C1 segment of cervical spinal cord (tissue), 14 donors: Measurements from ENCODE around the gene CNOT6.
A peak's percentile ranks its signal among the peaks of the same experiment; 100 is the strongest.
"Not testable (repeated sequence)": the region's sequence is repeated elsewhere in the genome, so short reads cannot be mapped to it uniquely, and the experiment has no call there.

ENCODE experiments used
- DNase-seq, 14 donors: peaks; one replicate each; lab custom pipeline; 2025; lab: John Stamatoyannopoulos, UW

The CNOT6 gene

DNA sequence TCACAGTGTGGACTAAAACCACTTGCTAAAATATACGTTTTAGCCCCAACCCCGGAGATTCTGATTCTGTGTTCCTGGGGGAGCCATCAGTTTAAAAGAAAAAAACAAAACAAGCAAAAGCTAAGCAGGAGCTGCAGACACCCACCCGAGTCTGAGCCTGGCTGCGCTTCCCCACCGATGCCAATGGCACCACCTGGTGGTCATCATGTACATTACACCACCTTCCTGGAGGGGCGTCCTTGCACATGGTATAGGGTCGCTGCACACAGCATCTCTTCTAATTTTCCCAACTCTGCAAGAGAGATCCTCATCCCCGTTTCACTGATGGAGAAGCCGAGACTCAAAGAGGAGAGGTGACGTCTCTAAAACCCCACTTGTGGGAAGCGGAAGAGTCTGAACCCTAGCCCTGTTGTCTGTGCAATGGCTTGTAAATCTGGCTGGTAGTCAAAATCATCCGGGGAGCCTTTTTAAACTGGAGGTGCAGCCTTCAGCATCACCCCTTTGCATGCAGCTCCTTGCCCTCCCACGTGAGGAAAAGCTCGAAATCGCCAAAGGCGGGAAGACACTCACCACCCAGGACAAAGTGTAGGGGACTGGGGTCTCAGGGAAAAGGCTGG lies 23.1 kb upstream of the CNOT6 start:
- peak in 12 of 14 donors; percentile 8 to 51 (median 18) for DNase-seq

DNA sequence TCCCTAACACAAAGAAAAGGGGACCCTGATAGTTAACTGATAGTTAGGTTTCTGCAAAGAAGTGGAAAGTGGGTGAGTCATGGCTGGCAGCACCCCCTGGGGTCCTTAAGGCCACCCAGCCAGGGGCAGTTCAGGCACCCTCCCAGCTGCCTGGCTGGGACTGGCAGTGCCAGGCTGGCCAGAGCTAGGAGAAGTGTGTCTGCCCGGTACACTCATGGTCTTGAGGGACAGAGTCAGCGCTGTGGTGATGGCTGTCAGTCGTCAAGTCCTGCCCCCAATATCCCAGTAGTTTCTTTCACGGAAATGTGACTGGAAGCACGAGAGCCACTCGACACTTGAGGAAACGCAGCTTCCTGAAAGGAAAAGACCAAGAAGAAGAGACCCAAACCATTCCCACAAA lies 22.3 kb upstream of the CNOT6 start:
- DNase-seq, result peak in 1 of 14 donors; percentile 47

DNA sequence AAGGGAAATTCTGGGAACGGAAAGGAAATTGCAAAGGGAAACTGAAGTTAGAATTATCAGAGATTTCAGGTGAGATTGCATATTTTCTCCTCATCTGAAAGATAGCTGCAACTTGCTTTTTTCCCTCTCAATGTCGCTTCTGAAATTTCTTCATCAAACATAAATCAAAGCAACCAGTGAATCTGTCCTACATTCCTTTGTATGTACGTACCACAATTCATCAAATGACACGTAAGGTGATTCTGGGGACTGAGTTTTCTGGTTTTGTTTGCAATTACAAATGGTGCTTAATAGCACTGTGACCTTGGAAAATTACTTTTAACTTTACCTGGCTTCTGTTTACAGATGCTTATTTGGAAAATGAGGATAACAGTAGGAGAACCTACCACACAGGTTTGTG lies 21.9 kb upstream of the CNOT6 start:
- no peak for DNase-seq

DNA sequence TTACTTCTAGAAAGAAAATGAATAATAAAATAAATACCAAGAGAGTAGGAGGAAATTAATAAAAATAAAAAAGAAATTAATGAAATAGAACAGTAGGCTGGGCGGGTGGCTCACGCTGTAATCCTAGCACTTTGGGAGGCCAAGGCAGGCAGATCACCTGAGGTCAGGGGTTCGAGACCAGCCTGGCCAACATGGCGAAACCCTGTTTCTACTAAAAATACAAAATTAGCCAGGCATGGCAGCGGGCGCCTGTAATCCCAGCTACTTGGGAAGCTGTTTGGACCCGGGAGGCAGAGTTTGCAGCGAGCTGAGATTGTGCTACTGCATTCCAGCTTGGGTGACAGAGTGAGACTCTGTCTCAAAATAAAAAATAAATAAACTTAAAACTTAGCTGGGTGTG lies 20.8 kb upstream of the CNOT6 start:
- DNase-seq, result not testable (repeated sequence)

DNA sequence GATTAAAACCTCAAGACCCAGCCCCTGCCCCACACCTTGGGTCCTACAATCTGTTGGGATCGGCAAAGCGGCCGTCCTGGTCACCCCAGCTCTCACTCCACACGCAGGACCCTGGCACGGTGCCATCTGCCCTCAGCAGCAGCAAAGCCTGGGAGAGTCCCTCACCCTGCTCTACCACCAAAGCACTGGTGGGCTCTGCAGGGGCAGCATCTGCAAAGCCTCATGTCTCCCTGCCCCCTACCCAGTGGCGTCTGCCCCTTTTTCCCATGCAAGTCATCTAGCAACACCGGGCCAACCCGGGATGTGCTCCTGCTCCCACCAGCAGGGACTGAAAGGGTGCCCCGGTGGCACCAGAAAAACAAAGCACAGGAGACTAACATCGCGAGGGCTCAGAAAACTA lies 19.6 kb upstream of the CNOT6 start:
- no peak for DNase-seq

DNA sequence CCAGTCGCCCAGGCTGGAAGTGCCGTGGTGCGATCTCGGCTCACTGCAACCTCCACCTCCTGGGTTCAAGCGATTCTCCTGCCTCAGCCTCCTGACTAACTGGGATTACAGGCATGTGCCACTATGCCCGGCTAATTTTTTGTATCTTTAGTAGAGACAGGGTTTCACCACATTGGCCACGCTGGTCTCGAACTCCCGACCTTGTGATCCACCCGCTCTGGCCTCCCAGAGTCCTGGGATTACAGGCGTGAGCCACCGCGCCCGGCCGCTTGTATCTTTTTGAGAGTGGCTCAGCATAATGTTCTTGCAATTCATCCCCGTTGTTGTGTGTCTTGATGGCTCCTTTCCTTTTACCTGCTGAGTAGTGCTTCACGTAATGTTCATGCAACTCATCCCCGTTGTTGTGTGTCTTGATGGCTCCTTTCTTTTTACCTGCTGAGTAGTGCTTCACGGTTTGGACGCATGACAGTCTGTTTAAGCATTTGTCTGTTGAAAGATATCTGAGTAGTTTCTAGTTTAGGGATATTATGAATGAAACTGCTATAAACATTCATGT lies 18.1 kb upstream of the CNOT6 start:
- not testable (repeated sequence) for DNase-seq

DNA sequence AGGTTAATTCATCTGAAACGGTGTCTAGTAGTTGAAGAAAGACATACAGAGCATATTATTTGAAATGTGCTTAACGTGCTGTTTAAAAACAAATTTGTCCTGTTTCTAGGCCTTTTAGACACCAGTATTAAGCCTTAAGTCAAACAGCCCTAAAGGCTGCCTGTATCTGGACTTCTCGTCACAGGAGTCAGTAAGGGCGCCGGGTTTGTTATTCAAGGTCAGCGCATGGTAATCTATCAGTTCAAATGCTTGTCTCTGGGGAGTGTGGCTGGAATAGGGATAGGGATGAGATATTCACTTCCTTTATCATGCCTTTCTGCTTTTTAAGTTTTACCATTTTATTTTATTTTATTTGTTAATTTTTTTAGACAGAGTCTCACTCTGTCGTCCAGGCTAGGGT lies 9.4 kb upstream of the CNOT6 start:
- no peak for DNase-seq

DNA sequence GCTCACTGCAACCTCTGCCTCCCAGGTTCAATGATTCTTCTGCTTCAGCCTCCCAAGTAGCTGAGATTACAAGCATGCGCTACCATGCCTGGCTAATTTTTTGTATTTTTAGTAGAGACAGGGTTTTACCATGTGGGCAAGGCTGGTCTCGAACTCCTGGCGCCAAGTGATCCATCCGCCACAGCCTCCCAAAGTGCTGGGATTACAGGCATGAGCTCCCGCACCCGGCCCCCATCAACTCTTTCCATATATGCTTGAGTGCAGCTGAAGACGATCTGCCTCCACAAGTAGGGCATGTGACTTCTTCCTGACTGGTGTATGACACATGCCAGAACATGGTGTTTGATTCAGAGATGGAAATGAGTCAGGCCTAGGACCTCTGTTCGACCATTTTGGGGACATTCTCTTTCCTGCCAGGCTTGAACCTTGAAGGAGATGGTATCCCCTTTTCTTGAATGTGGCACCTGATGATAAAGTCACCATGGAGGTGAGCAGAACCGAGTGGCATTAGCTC lies 7.5 kb upstream of the CNOT6 start:
- DNase-seq, result no peak

DNA sequence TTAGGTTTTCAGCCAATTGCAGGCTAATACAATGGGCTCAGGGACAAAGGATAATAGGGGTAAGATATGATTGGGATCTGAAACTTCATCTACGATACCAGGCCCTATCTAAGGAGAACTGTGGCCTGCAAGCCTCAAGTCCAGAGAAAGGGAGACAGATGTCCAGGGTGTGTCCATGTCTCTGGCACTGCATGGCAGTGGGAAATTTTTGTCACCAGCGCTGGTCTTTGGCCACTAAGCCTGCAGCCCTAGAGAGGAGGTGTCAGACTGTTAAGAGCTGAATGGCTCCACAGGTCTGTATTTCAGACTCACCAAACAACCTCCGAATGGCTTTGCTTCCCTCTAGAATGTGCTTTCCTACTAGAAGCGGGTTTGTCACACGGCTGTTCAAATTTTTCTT lies 6.6 kb upstream of the CNOT6 start:
- DNase-seq, result no peak

DNA sequence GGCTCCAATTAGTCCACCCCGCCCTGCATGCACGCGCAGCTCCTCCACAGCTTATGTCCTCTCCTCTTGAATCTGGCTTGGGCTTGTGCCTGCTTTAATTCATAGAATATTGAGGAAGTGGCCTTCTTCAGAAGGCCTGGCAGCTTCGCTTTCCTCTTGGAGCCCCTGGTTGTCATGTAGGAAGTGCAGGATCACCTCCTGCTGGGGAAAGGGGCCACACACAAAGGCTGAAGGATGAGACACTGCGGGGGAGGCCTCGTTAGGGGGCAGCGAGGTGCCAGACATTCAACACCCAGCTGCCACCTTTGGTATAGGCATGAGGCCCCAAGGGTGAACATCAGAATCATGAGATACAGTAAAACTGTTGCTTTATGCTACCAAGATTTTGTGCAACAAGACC lies 2.7 kb upstream of the CNOT6 start:
- no peak for DNase-seq

DNA sequence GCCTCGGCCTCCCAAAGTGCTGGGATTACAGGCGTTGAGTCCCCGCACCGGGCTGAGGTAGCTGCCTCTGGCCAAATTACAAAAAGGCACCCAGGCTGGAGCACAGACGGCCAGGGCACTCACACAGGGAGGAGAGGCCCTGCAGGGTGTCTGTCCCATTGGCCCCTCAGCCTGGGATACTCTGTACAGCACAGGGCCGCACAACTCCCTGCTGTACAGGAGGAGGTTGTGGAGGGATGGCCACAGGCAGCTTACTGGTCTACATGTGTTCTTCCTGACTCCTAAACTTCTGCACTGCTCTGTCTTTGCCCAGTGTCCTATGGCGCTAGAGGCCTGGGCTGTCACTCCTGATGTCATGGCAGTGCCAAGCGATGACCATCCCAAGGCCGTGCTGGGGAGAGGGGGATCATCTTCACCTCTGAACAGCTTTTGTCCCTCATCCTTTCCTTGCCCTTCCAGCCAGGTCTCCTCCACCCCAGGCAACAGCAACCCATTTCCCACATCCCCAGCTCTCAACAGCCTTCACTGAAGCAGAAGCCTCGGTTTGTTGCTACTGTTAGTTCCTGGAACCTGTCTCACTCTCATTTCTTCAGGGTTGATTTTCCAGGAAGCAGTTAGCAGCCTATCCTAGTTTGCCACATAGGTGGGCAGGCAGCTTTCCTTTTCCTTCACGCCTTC lies 1.8 kb upstream of the CNOT6 start:
- DNase-seq, result no peak

DNA sequence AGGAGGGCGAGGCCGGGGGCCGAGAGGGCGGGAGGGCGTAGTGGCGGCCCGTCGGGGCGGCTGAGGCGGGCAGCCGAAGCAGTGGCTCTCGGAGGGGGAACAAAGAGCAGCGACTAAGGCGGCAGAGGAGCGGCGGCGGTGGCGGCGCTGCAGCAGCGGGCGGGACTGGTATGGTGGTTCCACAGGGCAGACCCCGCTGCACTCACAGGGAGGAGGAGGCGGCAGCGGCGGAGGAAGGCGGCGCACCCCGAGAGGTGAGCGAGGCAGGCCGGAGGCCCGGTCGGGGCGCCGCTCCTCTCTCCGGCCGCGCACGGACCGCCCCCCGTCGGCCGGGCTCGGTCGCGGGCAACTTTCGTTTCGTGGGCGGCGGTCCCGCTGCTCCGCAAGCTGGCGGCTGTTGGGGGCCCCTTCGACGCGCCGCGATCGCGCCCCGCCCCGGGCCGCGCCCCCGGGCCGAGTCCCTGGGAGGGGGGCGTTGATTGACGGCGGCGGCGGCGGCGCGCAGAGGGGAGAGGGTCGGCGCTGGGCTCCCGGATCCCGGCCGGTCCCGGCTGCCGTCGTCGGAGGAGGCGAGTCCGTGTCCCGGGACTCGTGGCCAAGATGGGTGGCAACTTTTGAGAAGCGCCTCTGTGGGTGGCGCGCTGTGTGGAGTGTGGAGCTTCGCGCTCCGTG lies 467 bp downstream of the CNOT6 start:
- peak in 11 of 14 donors; percentile 16 to 62 (median 31) for DNase-seq

DNA sequence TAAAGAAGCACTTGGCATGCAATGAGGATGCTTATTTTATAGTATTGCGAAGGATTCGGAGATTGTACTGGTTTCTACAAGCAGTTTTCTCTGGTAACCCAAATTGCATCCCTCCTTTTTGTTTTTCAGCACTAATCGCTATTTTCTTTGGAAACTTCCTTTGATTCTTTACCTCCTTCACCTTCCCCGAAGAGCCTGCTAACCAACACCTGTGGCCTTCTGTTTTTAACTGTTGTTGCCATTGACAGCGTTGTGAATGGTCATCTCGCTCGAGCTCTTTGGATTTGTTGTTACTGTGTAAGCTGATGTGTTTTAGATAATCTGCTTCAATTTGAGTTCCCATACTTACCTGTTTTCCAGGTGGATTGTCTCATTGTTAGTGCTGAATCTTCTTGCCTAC lies 1.1 kb downstream of the CNOT6 start:
- no peak for DNase-seq

DNA sequence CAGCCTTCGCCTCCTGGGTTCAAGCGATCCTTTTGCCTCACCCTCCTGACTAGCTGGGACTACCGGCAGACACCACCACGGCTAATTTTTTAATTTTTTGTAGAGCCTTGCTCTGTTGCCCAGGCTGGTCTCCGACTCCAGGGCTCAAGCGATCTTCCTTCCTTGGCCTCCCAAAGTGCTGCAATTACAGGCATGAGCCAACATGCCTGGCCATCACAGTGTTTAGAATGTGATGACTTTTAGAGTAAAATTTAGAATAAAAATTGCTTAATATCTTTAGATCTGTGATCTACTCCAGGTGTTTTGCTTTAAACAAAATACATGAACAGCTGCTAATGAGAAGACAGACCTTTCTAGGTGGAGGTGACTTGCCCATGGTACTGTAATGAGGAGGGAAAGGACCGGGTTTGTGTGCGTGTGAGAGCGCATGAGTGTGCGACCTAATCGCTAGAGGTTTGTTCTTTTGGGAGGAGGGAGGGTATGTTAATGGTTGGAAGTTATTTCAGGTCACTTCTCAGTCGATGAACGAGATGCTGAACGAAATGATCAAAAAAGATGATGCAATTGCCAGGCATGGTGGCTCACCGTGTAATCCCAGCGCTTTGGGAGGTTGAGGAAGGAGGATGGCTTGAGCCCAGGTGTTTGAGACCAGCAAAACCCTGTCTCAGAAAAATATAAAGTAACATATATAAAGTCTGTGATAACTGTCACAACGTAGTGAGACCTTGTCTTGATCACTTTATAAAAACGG lies 2.0 kb downstream of the CNOT6 start:
- DNase-seq, result no peak

DNA sequence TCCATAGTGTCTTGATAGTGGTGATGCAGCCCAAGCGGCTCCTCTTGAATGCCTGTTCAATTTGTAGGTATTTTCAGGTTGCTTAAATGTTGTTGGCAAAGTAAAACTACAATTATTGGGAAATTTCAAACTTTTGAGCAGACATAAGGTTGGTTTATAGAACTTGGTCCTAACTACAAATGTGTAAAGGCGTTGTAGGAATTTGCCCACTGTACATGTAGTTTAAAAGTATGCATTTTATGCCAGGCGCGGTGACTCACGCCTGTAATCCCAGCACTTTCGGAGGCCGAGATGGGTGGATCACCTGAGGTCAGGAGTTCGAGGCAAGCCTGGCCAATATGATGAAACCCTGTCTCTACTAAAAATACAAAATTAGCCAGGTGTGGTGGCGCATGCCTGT lies 2.6 kb downstream of the CNOT6 start:
- DNase-seq, result not testable (repeated sequence)

DNA sequence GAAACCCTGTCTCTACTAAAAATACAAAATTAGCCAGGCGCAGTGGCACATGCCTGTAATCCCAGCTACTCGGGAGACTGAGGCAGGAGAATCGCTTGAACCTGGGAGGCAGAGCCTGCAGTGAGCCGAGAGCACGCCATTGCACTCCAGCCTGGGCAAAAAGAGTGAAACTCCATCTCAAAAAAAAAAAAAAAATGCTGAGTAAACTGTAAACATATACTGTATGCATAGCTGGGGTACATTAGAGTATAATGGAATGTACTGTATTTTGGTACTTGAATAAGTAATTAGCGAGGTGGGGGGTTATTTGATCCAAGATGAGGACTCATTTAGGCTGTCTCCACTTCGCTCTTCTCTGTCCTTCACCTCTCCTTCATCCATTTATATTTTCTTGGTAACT lies 3.7 kb downstream of the CNOT6 start:
- DNase-seq, result not testable (repeated sequence)

DNA sequence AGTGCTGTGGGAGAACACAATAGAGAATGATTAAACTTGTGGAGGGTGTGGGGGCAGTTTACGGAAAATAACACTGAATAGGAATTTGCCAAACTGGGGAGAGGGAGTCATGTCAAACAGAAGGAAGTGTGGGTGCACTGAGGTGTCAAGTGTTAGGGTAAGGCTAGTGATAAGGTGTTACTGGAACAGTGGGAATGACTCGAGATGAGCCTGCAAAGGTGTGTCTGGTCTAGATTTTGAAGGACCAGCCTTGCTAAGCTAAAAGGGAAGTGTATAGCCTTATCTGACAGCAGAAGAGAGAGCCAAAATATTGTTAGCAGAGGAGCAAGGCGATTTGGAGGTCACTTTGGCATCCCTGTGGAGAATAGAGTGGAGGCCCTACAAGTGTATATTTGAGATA lies 4.2 kb downstream of the CNOT6 start:
- DNase-seq, result no peak

DNA sequence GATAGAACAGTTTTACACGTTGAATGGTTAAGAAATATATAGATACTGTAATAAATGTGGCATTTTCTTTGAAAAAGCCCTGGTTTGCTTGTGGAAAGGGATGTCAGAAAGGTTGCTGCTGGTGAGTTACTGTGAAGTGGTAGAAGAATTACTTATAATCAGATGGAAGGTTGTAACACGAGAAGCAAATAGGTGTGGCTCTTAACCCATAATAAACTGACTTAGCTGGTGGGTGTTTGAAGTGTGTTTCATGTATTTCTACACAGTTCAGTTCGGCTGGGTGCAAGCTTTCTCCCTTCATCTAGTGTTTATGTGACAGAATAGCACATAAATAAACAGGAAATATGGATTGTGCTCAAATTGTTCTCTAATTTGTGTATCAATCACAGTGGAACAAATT lies 5.5 kb downstream of the CNOT6 start:
- no peak for DNase-seq

DNA sequence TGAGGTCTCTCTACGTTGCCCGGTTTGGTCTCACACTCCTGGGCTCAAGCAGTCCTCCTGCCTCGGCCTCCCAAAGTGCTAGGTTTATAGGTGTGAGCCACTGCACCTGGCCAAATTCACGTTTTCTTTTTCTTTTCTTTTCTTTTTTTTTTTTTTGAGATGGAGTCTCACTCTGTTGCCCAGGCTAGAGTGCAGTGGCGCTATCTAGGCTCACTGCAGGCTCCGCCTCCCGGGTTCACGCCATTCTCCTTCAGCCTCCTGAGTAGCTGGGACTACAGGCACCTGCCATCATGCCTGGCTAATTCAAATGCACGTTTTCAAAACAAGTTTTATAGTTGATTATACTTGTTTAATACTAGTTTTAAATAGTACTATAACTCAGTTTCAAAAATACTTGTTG lies 6.1 kb downstream of the CNOT6 start:
- DNase-seq, result not testable (repeated sequence)

DNA sequence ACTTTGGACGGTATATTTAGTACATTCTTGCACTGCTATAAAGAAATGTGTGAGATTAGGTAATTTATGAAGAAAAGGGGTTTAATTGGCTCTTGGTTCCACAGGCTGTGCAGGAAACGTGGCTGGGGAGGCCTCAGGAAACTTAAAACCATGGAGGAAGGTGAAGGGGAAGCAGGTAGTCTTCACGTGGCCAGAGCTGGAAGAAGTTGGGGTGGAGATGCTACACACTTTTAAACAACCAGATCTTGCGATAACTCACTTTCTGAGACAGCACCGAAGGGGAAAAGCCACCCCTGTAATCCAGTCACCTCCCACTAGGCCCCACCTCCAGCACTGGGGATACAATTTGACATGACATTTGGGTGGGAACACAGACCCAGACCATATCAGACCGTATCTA lies 13.5 kb downstream of the CNOT6 start:
- no peak for DNase-seq

DNA sequence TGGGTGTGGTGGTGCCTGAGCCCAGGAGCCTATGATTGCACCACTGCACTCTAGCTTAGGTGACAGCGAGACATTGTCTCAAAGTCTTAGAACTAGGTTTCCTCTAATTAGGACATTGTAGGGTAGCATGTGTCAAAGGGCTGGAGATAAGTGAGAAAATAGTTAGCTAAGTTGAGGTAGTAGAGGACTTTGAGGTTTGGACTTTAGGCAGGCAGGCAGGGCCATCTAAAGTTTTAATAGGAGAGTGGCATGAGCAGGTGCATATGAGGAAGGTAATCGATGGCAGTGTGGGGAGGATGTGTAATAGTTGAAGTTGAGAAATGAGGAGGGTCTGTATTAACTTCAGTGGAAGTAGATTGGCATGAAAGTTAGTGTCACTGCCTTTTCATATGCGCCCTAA lies 21.1 kb downstream of the CNOT6 start:
- DNase-seq, result no peak

DNA sequence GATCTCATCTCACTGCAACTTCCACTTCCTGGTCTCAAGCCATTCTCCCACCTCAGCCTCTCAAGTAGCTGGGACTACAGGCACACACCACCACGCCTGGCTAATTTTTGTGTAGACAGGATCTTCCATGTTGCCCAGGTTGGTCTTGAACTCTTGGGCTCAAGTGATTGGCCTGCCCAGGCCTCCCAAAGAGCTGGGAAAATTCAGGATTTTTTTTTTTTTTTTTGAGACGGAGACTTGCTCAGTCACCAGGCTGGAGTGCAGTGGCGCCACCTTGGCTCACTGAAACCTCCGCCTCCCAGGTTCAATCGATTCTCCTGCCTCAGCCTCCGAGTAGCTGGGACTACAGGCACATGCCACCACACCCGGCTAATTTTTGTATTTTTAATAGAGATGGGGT lies 21.8 kb downstream of the CNOT6 start:
- DNase-seq, result not testable (repeated sequence)
